ENCODE measurements around the gene JAK2. TPM values are rescaled to one million over a fixed set of nuclear protein-coding genes. Genes with fewer than 3 reads are reported as not detected.

The JAK2 gene
- total RNA-seq, result 14.7 and 18.6 TPM in 2 replicates

DNA sequence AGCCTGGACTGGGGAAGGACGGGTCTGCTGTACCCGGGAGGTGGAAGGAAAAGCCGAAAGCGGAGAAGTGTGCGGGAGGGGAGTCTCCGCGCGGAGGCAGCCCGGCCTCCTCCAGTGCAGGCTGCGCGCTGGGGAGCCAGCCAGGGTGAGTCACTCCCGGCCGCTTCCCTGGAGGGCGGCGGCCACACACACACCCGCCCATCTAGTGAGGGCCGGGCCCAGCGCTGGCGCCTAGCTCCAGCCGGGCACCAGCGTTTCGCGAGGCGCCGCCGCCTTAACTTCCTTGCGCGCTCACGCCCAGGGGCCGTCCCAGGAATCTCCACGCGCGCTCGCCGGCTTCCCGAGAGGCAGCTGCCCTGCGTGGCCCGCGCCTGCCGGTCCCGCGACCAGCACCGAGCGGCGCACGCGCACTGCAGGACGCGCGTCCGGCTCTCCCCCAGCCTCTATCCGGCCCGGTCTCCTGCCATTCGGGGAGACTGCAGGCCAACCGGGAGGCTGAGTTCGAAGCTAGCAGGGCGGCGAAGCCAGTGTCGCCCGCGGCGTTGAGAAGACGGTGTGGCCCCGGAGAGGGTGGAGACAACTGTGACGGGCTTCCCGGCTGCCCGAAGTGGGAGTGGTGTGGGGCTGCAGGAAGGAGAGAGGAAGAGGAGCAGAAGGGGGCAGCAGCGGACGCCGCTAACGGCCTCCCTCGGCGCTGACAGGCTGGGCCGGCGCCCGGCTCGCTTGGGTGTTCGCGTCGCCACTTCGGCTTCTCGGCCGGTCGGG is at the start of gene JAK2:
Gene JAK2, plus strand, starts transcription at position 652 of the 765 bp plus-strand sequence. CDS start 36,716 bp downstream, outside the sequence.

Other genes starting within 250 kb of the JAK2 start
- gene AK3, start 244.1 kb upstream of the JAK2 start, total RNA-seq, result 65.4 and 76.9 TPM in 2 replicates
- 22.3 and 27.9 TPM in 2 replicates for gene RCL1, start 192.3 kb upstream of the JAK2 start, total RNA-seq
- gene INSL6, start 200.4 kb downstream of the JAK2 start, total RNA-seq, result not detected in 2 replicates
- not detected in 2 replicates for gene INSL4, start 246.1 kb downstream of the JAK2 start, total RNA-seq

Data from thoracic aorta endothelial cell (primary cell).